HEK293T (cell line): Measurements from ENCODE around the gene SMARCAL1.

Source experiments
- CTCF ChIA-PET: fragments of 350-600 bp; formaldehyde crosslinking; extraction: SDS; loops from one replicate; lab custom pipeline; 2021; ENCODE audit warnings: antibody characterized with exemption, inconsistent platforms; lab: Yijun Ruan, JAX
- POLR2A ChIA-PET: fragments of 350-600 bp; formaldehyde crosslinking; extraction: SDS; loops from one replicate; lab custom pipeline; 2020; ENCODE audit warnings: antibody characterized with exemption, inconsistent platforms; lab: Yijun Ruan, JAX
- DNase-seq: peaks from one replicate; pipeline ENCODE4 v3.0.0; 2012; ENCODE audit warnings: mixed read lengths; ENCODE audit errors: extremely low spot score
- ARNT ChIP-seq: fragments of 450-650 bp; IDR thresholded peaks from 2 replicates; pipeline ENCODE4 v1.6.1; 2017; ENCODE audit warnings: mild to moderate bottlenecking
- BHLHE40 ChIP-seq: fragments of 450-650 bp; IDR thresholded peaks from 2 replicates; pipeline ENCODE4 v1.6.1; 2016; ENCODE audit warnings: mild to moderate bottlenecking, moderate library complexity, borderline replicate concordance
- CTBP1 ChIP-seq: fragments of 450-650 bp; IDR thresholded peaks from 2 replicates; pipeline ENCODE4 v1.6.1; 2016; ENCODE audit warnings: borderline replicate concordance
- ELF4 ChIP-seq: fragments of 450-650 bp; IDR thresholded peaks from 2 replicates; pipeline ENCODE4 v1.6.1; 2017; ENCODE audit warnings: antibody characterized with exemption
- FOXA1 ChIP-seq: fragments of 450-650 bp; IDR thresholded peaks from 2 replicates; pipeline ENCODE4 v1.6.1; 2016; ENCODE audit warnings: mild to moderate bottlenecking
- FOXK2 ChIP-seq: fragments of 450-650 bp; IDR thresholded peaks from 2 replicates; pipeline ENCODE4 v1.6.1; 2016; ENCODE audit warnings: mild to moderate bottlenecking
- FOXM1 ChIP-seq: fragments of 450-650 bp; IDR thresholded peaks from 2 replicates; pipeline ENCODE4 v1.6.1; 2017; ENCODE audit warnings: mild to moderate bottlenecking, borderline replicate concordance
- HDGF ChIP-seq: fragments of 450-650 bp; IDR thresholded peaks from 2 replicates; pipeline ENCODE4 v1.6.1; 2017; ENCODE audit warnings: antibody characterized with exemption, borderline replicate concordance
- L3MBTL2 ChIP-seq: fragments of 450-650 bp; conservative IDR thresholded peaks from 2 replicates; pipeline ENCODE4 v1.6.1; 2016; ENCODE audit warnings: mild to moderate bottlenecking
- LEF1 ChIP-seq: fragments of 450-650 bp; IDR thresholded peaks from 2 replicates; pipeline ENCODE4 v1.6.1; 2017; ENCODE audit warnings: mild to moderate bottlenecking, borderline replicate concordance
- NFRKB ChIP-seq: fragments of 450-650 bp; IDR thresholded peaks from 2 replicates; pipeline ENCODE4 v1.6.1; 2016; ENCODE audit warnings: mild to moderate bottlenecking, moderate library complexity
- PKNOX1 ChIP-seq: fragments of 450-650 bp; IDR thresholded peaks from 2 replicates; pipeline ENCODE4 v1.6.1; 2016
- SP1 ChIP-seq: fragments of 450-650 bp; IDR thresholded peaks from 2 replicates; pipeline ENCODE4 v1.6.1; 2017
- SUZ12 ChIP-seq: fragments of 450-650 bp; IDR thresholded peaks from 2 replicates; pipeline ENCODE4 v1.6.1; 2016; ENCODE audit warnings: mild to moderate bottlenecking
- TARDBP ChIP-seq: fragments of 450-650 bp; IDR thresholded peaks from 2 replicates; pipeline ENCODE4 v1.6.1; 2016
- ZNF384 ChIP-seq: fragments of 450-650 bp; IDR thresholded peaks from 2 replicates; pipeline ENCODE4 v1.6.1; 2016

The SMARCAL1 gene

GRCh38 chr2:216482640-216483039 lies 70.4 kb downstream of the SMARCAL1 start:
- DNase-seq = no peak
- CTCF ChIA-PET = no interaction called here
- POLR2A ChIA-PET = interaction anchor here (1.7 kb wide), 1 partner anchor 16 kb away, joined by 9 read pairs; the partner anchor contains the start of gene RPL37A
- TF ChIP-seq HDGF = no peak
- TF ChIP-seq FOXM1 = no peak
- TF ChIP-seq TARDBP = no peak
- TF ChIP-seq L3MBTL2 = no peak
- no peak for TF ChIP-seq FOXA1
- no peak for TF ChIP-seq ARNT

GRCh38 chr2:216485237-216485636 lies 73.0 kb downstream of the SMARCAL1 start:
- no peak for DNase-seq
- ChIA-PET POLR2A (interaction anchor here (3.0 kb wide), 1 partner anchor 13 kb away, joined by 16 read pairs; the partner anchor contains the start of gene RPL37A), CTCF (no interaction called here)
- TF ChIP-seq PKNOX1 (no peak), FOXK2 (no peak), FOXA1 (no peak), LEF1 (no peak), ARNT (no peak), FOXM1 (no peak), SP1 (no peak), BHLHE40 (no peak)

GRCh38 chr2:216485745-216486144 lies 73.5 kb downstream of the SMARCAL1 start:
- no peak for DNase-seq
- TF ChIP-seq ZNF384 (no peak), PKNOX1 (no peak), FOXM1 (no peak), ELF4 (no peak), SP1 (no peak), BHLHE40 (no peak), HDGF (no peak), FOXA1 (no peak), L3MBTL2 (no peak), LEF1 (no peak), ARNT (no peak), CTBP1 (no peak)
- POLR2A ChIA-PET = interaction anchor here (3.0 kb wide), 1 partner anchor 13 kb away, joined by 16 read pairs; the partner anchor contains the start of gene RPL37A
- CTCF ChIA-PET = no interaction called here

- no peak for TF ChIP-seq ARNT
- TF ChIP-seq LEF1 = no peak
- TF ChIP-seq NFRKB = no peak
- TF ChIP-seq ELF4 = no peak
- TF ChIP-seq BHLHE40 = no peak
- TF ChIP-seq SUZ12 = no peak
- no peak for TF ChIP-seq FOXK2
- TF ChIP-seq PKNOX1 = no peak
- TF ChIP-seq SP1 = no peak
- TF ChIP-seq FOXA1 = no peak
- TF ChIP-seq ZNF384 = no peak
- TF ChIP-seq HDGF = no peak
- TF ChIP-seq CTBP1 = no peak
- no peak for TF ChIP-seq L3MBTL2
- TF ChIP-seq FOXM1 = no peak
- TF ChIP-seq TARDBP = no peak
- DNase-seq = no peak
- POLR2A ChIA-PET = interaction anchor here (3.0 kb wide), 1 partner anchor 12 kb away, joined by 16 read pairs; the partner anchor contains the start of gene RPL37A
- CTCF ChIA-PET = no interaction called here
Observed at GRCh38 chr2:216486271-216486670, 74.0 kb downstream of the SMARCAL1 start.

- ChIA-PET POLR2A (interaction anchor here (3.0 kb wide), 1 partner anchor 12 kb away, joined by 16 read pairs; the partner anchor contains the start of gene RPL37A), CTCF (no interaction called here)
- TF ChIP-seq L3MBTL2 = no peak
- no peak for TF ChIP-seq FOXM1
- TF ChIP-seq TARDBP = no peak
- TF ChIP-seq ELF4 = no peak
- TF ChIP-seq BHLHE40 = no peak
- TF ChIP-seq FOXA1 = no peak
- no peak for TF ChIP-seq ARNT
- no peak for TF ChIP-seq LEF1
- TF ChIP-seq ZNF384 = no peak
- TF ChIP-seq SUZ12 = no peak
- no peak for TF ChIP-seq FOXK2
- no peak for TF ChIP-seq HDGF
- no peak for TF ChIP-seq NFRKB
- DNase-seq = no peak
Observed at GRCh38 chr2:216486708-216487107, 74.4 kb downstream of the SMARCAL1 start.

GRCh38 chr2:216490061-216490460 lies 77.8 kb downstream of the SMARCAL1 start:
- no peak for DNase-seq
- TF ChIP-seq FOXM1 (no peak), ELF4 (no peak), ARNT (no peak), FOXK2 (no peak), NFRKB (no peak), L3MBTL2 (no peak), HDGF (no peak), SUZ12 (no peak), TARDBP (no peak)
- POLR2A ChIA-PET = no interaction called here
- CTCF ChIA-PET = no interaction called here
